Spinal cord (tissue), 10 donors: ENCODE measurements around the gene PARVG. TPM values are rescaled to one million over a fixed set of nuclear protein-coding genes. Genes with fewer than 3 reads are reported as not detected.

Source experiments
- DNase-seq, 6 donors: peaks; one replicate each; pipeline versions ENCODE4 v3.0.0 to v3.0.0-alpha.2; 2013 to 2015; ENCODE audit warnings: low spot score in 6 of 6, low read depth in 4 of 6
- H3K27ac ChIP-seq: one replicate; pipeline ENCODE4 v1.5.1; 2013; ENCODE audit warnings: low read depth, low read length, control low read depth
- H3K27me3 ChIP-seq: one replicate; pipeline ENCODE4 v1.6.1; 2013; ENCODE audit warnings: low read length; ENCODE audit not compliant: control insufficient read depth, insufficient read depth
- H3K36me3 ChIP-seq: one replicate; pipeline ENCODE4 v1.6.1; 2013; ENCODE audit warnings: low read length; ENCODE audit not compliant: control insufficient read depth, insufficient read depth
- H3K4me1 ChIP-seq: one replicate; pipeline ENCODE4 v1.6.1; 2013; ENCODE audit warnings: low read length; ENCODE audit not compliant: control insufficient read depth, insufficient read depth
- H3K4me3 ChIP-seq: one replicate; pipeline ENCODE4 v1.5.1; 2013; ENCODE audit warnings: low read depth, low read length, control low read depth
- H3K9me3 ChIP-seq: one replicate; pipeline ENCODE4 v1.6.1; 2013; ENCODE audit warnings: low read length; ENCODE audit not compliant: control insufficient read depth, insufficient read depth
- WGBS: methylation state at CpG from one replicate; pipeline ENCODE4 v1.1.5; 2013; ENCODE audit warnings: missing lambda C conversion rate; ENCODE audit not compliant: insufficient coverage; 5-methylcytosine and 5-hydroxymethylcytosine counted together
- polyA plus RNA-seq, 2 donors: library from polyadenylated mRNA; unstranded; fragments of 120-200 nt; gene quantifications; one replicate each; pipeline ENCODE4 v1.2.1, GENCODE V29; 2013; ENCODE audit not compliant: insufficient read length in 2 of 2
- total RNA-seq, 2 donors: library from RNA; depleted of rRNA in 1 of 2; stranded (reverse); fragments of 120-200 nt in 1 of 2; fragments of >200 nt in 1 of 2; gene quantifications; one replicate each; pipeline versions ENCODE4 v1.2.3 to v1.2.4, GENCODE V29; 2013 to 2014
- donor health status: healthy.

PARVG gene
- total and polyA plus RNA-seq, 4 donors = 5.8 to 7.3 (median 6.5) TPM

- H3K4me1 ChIP-seq = peaks cover 4% of the 10 kb centered on the region
- 81% methylated on average over 8 of the region's 8 CpGs for WGBS
- DNase-seq = no peak
- H3K27me3 ChIP-seq = no peaks in the 10 kb centered on the region
- H3K4me3 ChIP-seq = no peak overlapping the region
- no peaks in the 10 kb centered on the region for H3K9me3 ChIP-seq
- no peaks in the 10 kb centered on the region for H3K36me3 ChIP-seq
- no peak overlapping the region for H3K27ac ChIP-seq
Measured at GRCh38 chr22:44183287-44183588, 2.5 kb downstream of the PARVG start.

DNA sequence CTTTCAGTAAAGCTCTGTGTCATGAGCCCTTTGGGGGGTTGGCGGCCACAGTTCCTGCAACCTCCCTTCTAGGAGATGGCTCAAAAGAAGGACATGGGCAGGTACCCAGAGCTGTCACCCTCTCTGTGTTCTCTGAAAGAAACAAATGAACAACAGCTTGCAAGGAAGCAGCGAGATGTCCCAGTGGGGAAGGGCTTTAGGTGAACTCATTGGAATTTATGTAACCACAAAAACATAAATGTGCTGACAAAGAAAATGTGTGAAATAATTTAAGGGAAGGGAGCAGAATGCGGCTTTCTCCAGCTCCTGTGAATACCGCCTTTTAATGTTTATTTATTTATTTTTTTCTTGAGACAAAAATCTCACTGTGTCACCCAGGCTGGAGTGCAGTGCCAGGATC lies 3.3 kb downstream of the PARVG start:
- H3K27me3 ChIP-seq = no peaks in the 10 kb centered on the region
- no peak for DNase-seq
- H3K9me3 ChIP-seq = no peaks in the 10 kb centered on the region
- no peaks in the 10 kb centered on the region for H3K36me3 ChIP-seq
- peaks cover 6% of the 10 kb centered on the region for H3K4me1 ChIP-seq
- WGBS = 100% methylated on average over 1 of the region's 4 CpGs
- H3K27ac ChIP-seq = no peak overlapping the region
- H3K4me3 ChIP-seq = no peak overlapping the region

- Histone ChIP-seq H3K4me1 (peaks cover 5% of the 10 kb centered on the region), H3K27me3 (no peaks in the 10 kb centered on the region), H3K9me3 (no peaks in the 10 kb centered on the region), H3K36me3 (no peaks in the 10 kb centered on the region), H3K27ac (no peak overlapping the region), H3K4me3 (no peak overlapping the region)
- 94% methylated on average over 14 of the region's 16 CpGs for WGBS
- DNase-seq = no peak
Measured at GRCh38 chr22:44185237-44186120, 4.8 kb downstream of the PARVG start.

- H3K27me3 ChIP-seq = no peaks in the 10 kb centered on the region
- no peaks in the 10 kb centered on the region for H3K9me3 ChIP-seq
- no peak overlapping the region for H3K27ac ChIP-seq
- 86% methylated on average over 8 of the region's 8 CpGs for WGBS
- H3K36me3 ChIP-seq = no peaks in the 10 kb centered on the region
- no peak overlapping the region for H3K4me3 ChIP-seq
- no peak for DNase-seq
- H3K4me1 ChIP-seq = peaks cover 5% of the 10 kb centered on the region
Measured at GRCh38 chr22:44186121-44186510, 5.4 kb downstream of the PARVG start.

GRCh38 chr22:44186737-44187136 lies 6.0 kb downstream of the PARVG start:
- H3K27ac ChIP-seq = no peak overlapping the region
- H3K9me3 ChIP-seq = no peaks in the 10 kb centered on the region
- no peaks in the 10 kb centered on the region for H3K27me3 ChIP-seq
- no peak overlapping the region for H3K4me3 ChIP-seq
- no peak for DNase-seq
- H3K36me3 ChIP-seq = no peaks in the 10 kb centered on the region
- WGBS = 81% methylated on average over 4 of the region's 4 CpGs
- peaks cover 5% of the 10 kb centered on the region for H3K4me1 ChIP-seq

DNA sequence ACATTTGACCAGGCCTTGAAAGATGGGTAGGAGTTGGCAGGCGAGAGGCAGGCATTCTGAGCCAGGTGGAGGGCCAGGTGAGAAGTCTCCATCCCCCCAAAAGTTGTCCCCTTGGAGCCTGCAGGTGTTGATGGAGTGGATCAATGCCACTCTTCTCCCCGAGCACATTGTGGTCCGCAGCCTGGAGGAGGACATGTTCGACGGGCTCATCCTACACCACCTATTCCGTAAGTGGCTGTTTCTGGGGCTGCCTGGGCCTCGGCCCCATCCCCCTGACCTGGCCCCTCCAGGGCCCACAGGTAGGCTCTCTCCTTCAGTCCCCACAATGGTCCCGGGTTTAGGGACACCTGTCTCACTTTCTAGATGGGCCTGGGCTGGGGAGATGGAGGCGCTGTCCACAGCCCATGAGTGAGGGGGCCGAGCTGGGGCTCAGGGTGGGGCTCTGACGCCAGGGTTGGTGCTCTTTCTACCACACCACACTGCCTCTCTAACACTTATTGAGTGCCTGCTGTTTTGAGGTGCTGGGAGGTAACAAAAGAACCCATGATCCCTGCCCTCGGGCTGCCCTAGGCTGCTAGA lies 7.0 kb downstream of the PARVG start:
- Histone ChIP-seq H3K9me3 (no peaks in the 10 kb centered on the region), H3K36me3 (no peaks in the 10 kb centered on the region), H3K4me1 (peaks cover 5% of the 10 kb centered on the region), H3K4me3 (no peak overlapping the region), H3K27me3 (no peaks in the 10 kb centered on the region), H3K27ac (no peak overlapping the region)
- no peak for DNase-seq
- 97% methylated on average over 10 of the region's 12 CpGs for WGBS

DNA sequence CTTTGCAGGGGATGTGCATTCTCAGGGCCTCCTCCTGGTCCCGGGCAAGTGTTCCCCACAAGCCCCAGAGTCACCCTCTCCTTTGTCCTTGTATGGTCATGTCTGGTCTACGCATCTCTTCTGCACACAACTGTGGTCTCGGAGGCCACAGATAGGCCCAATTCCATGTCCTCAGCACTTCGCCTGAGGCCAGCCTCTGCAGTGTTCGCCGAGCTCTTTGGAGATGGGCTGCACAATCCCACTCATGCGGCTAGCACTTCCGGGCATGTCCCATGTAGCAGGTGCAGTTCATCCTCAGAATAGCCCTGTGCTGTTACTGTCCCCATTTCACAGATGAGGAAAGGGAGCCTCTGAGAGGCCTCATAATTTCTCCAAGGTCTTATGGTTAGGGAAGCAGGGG lies 7.6 kb downstream of the PARVG start:
- 98% methylated on average over 8 of the region's 8 CpGs for WGBS
- Histone ChIP-seq H3K27ac (no peak overlapping the region), H3K4me1 (peaks cover 5% of the 10 kb centered on the region), H3K36me3 (no peaks in the 10 kb centered on the region), H3K27me3 (no peaks in the 10 kb centered on the region), H3K9me3 (no peaks in the 10 kb centered on the region), H3K4me3 (no peak overlapping the region)
- no peak for DNase-seq

DNA sequence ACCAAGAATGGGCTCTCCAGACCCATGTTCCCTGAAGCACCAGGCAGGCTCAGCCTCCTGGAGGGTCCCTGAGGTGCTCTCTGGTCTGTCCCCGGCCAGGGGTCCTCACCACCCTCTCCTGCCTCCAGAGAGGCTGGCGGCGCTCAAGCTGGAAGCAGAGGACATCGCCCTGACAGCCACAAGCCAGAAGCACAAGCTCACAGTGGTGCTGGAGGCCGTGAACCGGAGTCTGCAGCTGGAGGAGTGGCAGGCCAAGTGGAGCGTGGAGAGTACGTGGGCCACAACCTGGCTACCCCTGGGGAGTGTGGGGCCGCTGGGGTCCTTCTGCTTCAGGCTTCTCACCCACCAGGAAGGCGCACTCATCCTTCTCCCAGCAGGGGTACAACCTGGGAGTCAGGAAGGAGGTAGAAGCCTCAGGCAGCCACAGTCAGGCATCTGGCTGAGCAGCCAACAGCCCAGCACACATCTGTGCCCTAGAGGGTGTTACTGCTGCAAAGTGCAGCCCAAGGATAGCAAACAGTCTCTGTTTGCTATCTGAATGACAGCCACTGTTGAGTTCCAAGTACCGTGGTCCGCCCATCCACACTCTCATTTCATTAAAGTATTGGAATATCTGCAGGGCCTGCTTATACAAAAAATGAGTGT lies 8.4 kb downstream of the PARVG start:
- WGBS = 94% methylated on average over 10 of the region's 12 CpGs
- Histone ChIP-seq H3K4me1 (peaks cover 5% of the 10 kb centered on the region), H3K27me3 (no peaks in the 10 kb centered on the region), H3K4me3 (no peak overlapping the region), H3K27ac (no peak overlapping the region), H3K9me3 (no peaks in the 10 kb centered on the region), H3K36me3 (no peaks in the 10 kb centered on the region)
- no peak for DNase-seq

- Histone ChIP-seq H3K4me1 (peaks cover 5% of the 10 kb centered on the region), H3K4me3 (no peak overlapping the region), H3K27me3 (no peaks in the 10 kb centered on the region), H3K27ac (no peak overlapping the region), H3K36me3 (no peaks in the 10 kb centered on the region), H3K9me3 (no peaks in the 10 kb centered on the region)
- 92% methylated on average over 12 of the region's 12 CpGs for WGBS
- DNase-seq = no peak
Measured at GRCh38 chr22:44190381-44190976, 9.8 kb downstream of the PARVG start.
